AG09309 (cell line): ENCODE data around the gene PHF1.
"Not testable (repeated sequence)": the region's sequence is repeated elsewhere in the genome, so short reads cannot be mapped to it uniquely, and the experiment has no call there.

ENCODE experiments used
- DNase-seq: peaks from one replicate; pipeline ENCODE4 v3.0.0-alpha.2; 2010; ENCODE audit warnings: low read depth
- H3K4me3 ChIP-seq: 2 replicates; pipeline ENCODE4 v1.5.1; 2011; ENCODE audit warnings: mild to moderate bottlenecking, low read depth, low read length, moderate library complexity; ENCODE audit not compliant: control insufficient read depth
- TF ChIP-seq, protein P1 (sequence below): IDR thresholded peaks from 2 replicates; pipeline ENCODE4 v1.5.1; 2011; ENCODE audit warnings: mild to moderate bottlenecking, low read depth, low read length, inconsistent platforms; ENCODE audit not compliant: insufficient read depth, control insufficient read depth; ENCODE audit errors: missing control alignments

The PHF1 gene

DNA sequence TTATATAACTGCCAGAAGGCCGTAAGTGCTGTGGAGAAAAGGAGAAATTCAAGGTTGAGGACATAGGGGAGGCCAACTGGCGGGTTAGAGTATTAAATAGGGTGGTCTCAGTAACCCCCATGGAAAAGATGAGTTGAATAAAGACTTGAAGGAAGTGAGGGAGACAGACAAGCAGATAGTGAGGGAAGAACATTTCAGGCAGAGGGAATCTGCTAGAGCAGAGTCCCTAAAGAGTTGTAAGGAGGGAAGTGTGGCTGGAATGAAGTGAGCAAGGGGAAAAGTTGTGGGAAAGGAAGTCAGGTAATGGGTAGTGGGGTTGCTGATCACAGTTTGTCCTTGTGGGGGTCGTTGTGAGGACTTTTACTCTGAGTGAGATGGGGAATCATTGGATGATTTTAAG lies 17.8 kb upstream of the PHF1 start:
- H3K4me3 ChIP-seq: peak overlapping the region; percentile 90
- no peak for DNase-seq
- TF ChIP-seq, protein P1, sequence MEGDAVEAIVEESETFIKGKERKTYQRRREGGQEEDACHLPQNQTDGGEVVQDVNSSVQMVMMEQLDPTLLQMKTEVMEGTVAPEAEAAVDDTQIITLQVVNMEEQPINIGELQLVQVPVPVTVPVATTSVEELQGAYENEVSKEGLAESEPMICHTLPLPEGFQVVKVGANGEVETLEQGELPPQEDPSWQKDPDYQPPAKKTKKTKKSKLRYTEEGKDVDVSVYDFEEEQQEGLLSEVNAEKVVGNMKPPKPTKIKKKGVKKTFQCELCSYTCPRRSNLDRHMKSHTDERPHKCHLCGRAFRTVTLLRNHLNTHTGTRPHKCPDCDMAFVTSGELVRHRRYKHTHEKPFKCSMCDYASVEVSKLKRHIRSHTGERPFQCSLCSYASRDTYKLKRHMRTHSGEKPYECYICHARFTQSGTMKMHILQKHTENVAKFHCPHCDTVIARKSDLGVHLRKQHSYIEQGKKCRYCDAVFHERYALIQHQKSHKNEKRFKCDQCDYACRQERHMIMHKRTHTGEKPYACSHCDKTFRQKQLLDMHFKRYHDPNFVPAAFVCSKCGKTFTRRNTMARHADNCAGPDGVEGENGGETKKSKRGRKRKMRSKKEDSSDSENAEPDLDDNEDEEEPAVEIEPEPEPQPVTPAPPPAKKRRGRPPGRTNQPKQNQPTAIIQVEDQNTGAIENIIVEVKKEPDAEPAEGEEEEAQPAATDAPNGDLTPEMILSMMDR: no peak

DNA sequence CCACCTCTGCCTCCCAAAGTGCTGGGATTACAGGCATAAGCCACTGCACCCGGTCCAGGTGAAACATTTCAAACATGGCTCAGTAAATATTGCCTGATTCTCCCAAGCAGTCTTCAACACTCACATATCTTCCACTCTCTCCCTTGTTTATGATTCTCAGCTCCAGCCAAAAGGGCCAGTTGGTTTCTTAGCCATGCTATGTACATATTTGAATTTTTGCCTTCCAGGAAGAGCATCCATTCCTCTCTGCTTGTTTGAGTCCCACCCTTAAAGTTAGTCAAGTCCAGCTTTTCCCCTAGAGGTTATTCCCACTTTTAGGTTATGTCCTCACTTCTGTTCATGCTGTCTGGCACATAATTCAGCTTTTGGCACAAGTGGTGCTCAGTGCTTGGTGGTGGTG lies 13.3 kb upstream of the PHF1 start:
- TF ChIP-seq, protein P1: no peak
- H3K4me3 ChIP-seq: no peak overlapping the region
- no peak for DNase-seq

DNA sequence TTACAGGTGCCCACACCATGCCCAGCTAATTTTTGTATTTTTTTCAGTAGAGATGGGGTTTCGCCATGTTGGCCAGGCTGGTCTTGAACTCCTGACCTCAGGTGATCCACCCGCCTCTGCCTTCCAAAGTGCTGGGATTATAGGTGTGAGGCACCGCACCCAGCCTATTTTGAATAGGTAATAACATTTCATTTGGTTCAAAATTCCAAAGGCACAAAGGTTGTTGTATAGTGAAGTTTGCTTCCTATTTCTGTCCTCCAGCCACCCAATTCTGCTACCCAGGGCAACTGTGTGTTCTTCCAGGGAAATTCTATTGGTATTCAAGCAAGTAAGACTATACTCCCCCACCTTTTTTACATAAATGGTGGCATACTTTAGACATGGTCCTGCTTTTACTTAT lies 12.2 kb upstream of the PHF1 start:
- not testable (repeated sequence) for DNase-seq, H3K4me3 ChIP-seq

DNA sequence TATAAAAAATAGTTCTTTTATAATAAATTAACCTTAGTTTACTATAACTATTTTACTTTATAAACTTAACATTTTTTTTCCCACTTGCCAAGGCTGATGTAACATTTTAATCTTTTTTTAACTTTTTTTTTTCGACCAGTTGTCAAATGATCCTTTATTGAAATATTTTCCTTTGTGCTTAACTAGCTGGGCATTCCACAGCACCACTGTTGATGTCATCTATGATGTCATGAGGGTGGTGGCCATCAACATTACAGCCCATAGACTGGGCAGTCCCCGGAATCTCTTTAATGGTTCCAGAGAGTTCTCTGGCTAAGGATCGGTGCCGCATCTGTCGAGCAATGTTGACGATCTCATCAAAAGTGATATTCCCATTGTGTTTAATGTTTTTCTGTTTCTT lies 10.9 kb upstream of the PHF1 start:
- not testable (repeated sequence) for DNase-seq

DNA sequence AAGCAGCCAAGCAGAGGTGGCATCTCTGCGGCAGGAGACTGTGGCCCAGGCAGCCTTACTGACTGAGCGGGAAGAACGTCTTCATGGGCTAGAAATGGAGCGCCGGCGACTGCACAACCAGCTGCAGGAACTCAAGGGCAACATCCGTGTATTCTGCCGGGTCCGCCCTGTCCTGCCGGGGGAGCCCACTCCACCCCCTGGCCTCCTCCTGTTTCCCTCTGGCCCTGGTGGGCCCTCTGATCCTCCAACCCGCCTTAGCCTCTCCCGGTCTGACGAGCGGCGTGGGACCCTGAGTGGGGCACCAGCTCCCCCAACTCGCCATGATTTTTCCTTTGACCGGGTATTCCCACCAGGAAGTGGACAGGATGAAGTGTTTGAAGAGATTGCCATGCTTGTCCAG lies 5.9 kb upstream of the PHF1 start:
- DNase-seq: no peak
- no peak overlapping the region for H3K4me3 ChIP-seq
- TF ChIP-seq, protein P1: no peak

More for the DNA sequence above, 10.9 kb upstream of the PHF1 start:
- not testable (repeated sequence) for H3K4me3 ChIP-seq

DNA sequence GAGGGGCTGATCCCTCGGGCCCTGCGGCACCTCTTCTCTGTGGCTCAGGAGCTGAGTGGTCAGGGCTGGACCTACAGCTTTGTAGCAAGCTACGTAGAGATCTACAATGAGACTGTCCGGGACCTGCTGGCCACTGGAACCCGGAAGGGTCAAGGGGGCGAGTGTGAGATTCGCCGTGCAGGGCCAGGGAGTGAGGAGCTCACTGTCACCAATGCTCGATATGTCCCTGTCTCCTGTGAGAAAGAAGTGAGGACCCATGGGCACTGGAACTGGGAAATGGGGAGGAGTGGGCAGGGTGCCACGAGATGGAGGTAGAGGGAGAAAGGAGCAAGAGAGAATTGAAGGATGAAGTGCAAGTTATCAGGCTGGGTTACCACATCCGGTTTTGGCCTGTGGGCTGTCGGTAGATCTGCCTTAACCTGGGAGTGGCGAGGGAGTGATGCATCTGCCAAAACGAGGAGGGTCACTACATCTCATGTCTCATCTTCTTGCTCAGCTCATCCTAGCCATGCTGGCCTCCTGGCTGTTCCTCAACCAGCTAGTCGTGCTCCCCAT lies 5.4 kb upstream of the PHF1 start:
- DNase-seq: no peak
- H3K4me3 ChIP-seq: no peak overlapping the region
- TF ChIP-seq, protein P1: no peak

DNA sequence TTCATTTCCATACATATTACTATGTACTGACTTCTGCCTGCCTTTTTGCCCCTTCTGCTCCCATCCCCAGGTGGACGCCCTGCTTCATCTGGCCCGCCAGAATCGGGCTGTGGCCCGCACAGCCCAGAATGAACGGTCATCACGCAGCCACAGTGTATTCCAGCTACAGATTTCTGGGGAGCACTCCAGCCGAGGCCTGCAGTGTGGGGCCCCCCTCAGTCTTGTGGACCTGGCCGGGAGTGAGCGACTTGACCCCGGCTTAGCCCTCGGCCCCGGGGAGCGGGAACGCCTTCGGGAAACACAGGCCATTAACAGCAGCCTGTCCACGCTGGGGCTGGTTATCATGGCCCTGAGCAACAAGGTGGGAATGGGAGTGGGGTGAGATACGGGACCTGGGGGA lies 4.7 kb upstream of the PHF1 start:
- DNase-seq: no peak

More for the DNA sequence above, 4.7 kb upstream of the PHF1 start:
- H3K4me3 ChIP-seq: no peak overlapping the region
- TF ChIP-seq, protein P1: no peak
